Activated naive CD4-positive, alpha-beta T cell treated with anti-CD3 and anti-CD28 coated beads, Interleukin-2, amount 10 ng/mL, durations not matched to agents 7 days and 5 days (primary cell): ENCODE measurements around the gene FBLN7.
"Not testable (repeated sequence)": the region's sequence is repeated elsewhere in the genome, so short reads cannot be mapped to it uniquely, and the experiment has no call there.

Source experiments
- CTCF ChIA-PET: fragments of 350-600 bp; sonication (Branson Sonifier 250); formaldehyde crosslinking; loops from one replicate; lab custom pipeline; 2021; ENCODE audit warnings: antibody characterized with exemption; lab: Charles Lee
- DNase-seq: peaks from one replicate; pipeline ENCODE4 v3.0.0-alpha.2; 2020
- H3K27ac Mint-ChIP-seq: one replicate; pipeline ENCODE4 v1.8.0; 2021; ENCODE audit warnings: mild to moderate bottlenecking, moderate library complexity, mixed read lengths
- H3K27me3 Mint-ChIP-seq: one replicate; pipeline ENCODE4 v1.8.0; 2021; ENCODE audit warnings: mild to moderate bottlenecking, mixed read lengths
- H3K36me3 Mint-ChIP-seq: one replicate; pipeline ENCODE4 v1.8.0; 2021; ENCODE audit warnings: mixed read lengths
- H3K4me1 Mint-ChIP-seq: one replicate; pipeline ENCODE4 v1.8.0; 2021; ENCODE audit warnings: mixed read lengths
- H3K4me3 Mint-ChIP-seq: one replicate; pipeline ENCODE4 v1.8.0; 2021; ENCODE audit warnings: mild to moderate bottlenecking, moderate library complexity, mixed read lengths
- H3K9me3 Mint-ChIP-seq: one replicate; pipeline ENCODE4 v1.8.0; 2021; ENCODE audit warnings: mixed read lengths

Gene FBLN7

GRCh38 chr2:112133344-112133743 is 4.8 kb upstream of the FBLN7 start:
- DNase-seq = no peak
- H3K36me3 Mint-ChIP-seq = peaks cover 1% of the 10 kb centered on the region
- CTCF ChIA-PET = no interaction called here

GRCh38 chr2:112134120-112134519 is 4.1 kb upstream of the FBLN7 start:
- CTCF ChIA-PET = interaction anchor here (0.8 kb wide), 1 partner anchor 17 kb away, joined by 3 read pairs; no protein-coding TSS in a partner anchor
- H3K36me3 Mint-ChIP-seq = peaks cover 1% of the 10 kb centered on the region
- H3K27ac Mint-ChIP-seq = no peak overlapping the region
- peaks cover 33% of the 10 kb centered on the region for H3K27me3 Mint-ChIP-seq
- DNase-seq = no peak
- H3K4me1 Mint-ChIP-seq = peaks cover 17% of the 10 kb centered on the region
- H3K9me3 Mint-ChIP-seq = peaks cover 6% of the 10 kb centered on the region
- no peak overlapping the region for H3K4me3 Mint-ChIP-seq

More at GRCh38 chr2:112133344-112133743, 4.8 kb upstream of the FBLN7 start:
- Mint-ChIP-seq H3K27me3 (peaks cover 27% of the 10 kb centered on the region), H3K27ac (no peak overlapping the region), H3K4me3 (no peak overlapping the region), H3K9me3 (peaks cover 9% of the 10 kb centered on the region), H3K4me1 (peaks cover 15% of the 10 kb centered on the region)

- Mint-ChIP-seq H3K27ac (no peak overlapping the region), H3K4me3 (no peak overlapping the region), H3K36me3 (peaks cover 1% of the 10 kb centered on the region), H3K9me3 (peaks cover 6% of the 10 kb centered on the region), H3K27me3 (peaks cover 46% of the 10 kb centered on the region), H3K4me1 (peaks cover 20% of the 10 kb centered on the region)
- no peak for DNase-seq
- CTCF ChIA-PET = interaction anchor here (0.9 kb wide), 1 partner anchor 19 kb away, joined by 3 read pairs; no protein-coding TSS in a partner anchor
Measured at GRCh38 chr2:112136096-112136495, 2.1 kb upstream of the FBLN7 start.

GRCh38 chr2:112137516-112138158 is 548 bp upstream of the FBLN7 start:
- H3K9me3 Mint-ChIP-seq = peaks cover 4% of the 10 kb centered on the region
- peak overlapping the region; percentile 50 for H3K4me3 Mint-ChIP-seq
- peak; percentile 30 for DNase-seq
- H3K36me3 Mint-ChIP-seq = peaks cover 1% of the 10 kb centered on the region
- H3K27ac Mint-ChIP-seq = peak overlapping the region; percentile 38
- H3K27me3 Mint-ChIP-seq = peaks cover 56% of the 10 kb centered on the region
- CTCF ChIA-PET = no interaction called here
- peaks cover 15% of the 10 kb centered on the region for H3K4me1 Mint-ChIP-seq

GRCh38 chr2:112139033-112139614 is 939 bp downstream of the FBLN7 start:
- DNase-seq, H3K27ac Mint-ChIP-seq, H3K4me3 Mint-ChIP-seq, CTCF ChIA-PET, H3K36me3 Mint-ChIP-seq, H3K9me3 Mint-ChIP-seq: not testable (repeated sequence)
- H3K4me1 Mint-ChIP-seq = peaks cover 13% of the 10 kb centered on the region
- H3K27me3 Mint-ChIP-seq = peaks cover 62% of the 10 kb centered on the region

- H3K9me3 Mint-ChIP-seq, H3K36me3 Mint-ChIP-seq, DNase-seq, CTCF ChIA-PET, H3K4me3 Mint-ChIP-seq, H3K27ac Mint-ChIP-seq: not testable (repeated sequence)
- Mint-ChIP-seq H3K27me3 (peaks cover 62% of the 10 kb centered on the region), H3K4me1 (peaks cover 13% of the 10 kb centered on the region)
Measured at GRCh38 chr2:112139661-112140204, 1.5 kb downstream of the FBLN7 start.

GRCh38 chr2:112140205-112140802 is 2.1 kb downstream of the FBLN7 start:
- CTCF ChIA-PET = no interaction called here
- Mint-ChIP-seq H3K9me3 (no peaks in the 10 kb centered on the region), H3K27me3 (peaks cover 62% of the 10 kb centered on the region), H3K4me1 (peaks cover 13% of the 10 kb centered on the region), H3K27ac (no peak overlapping the region), H3K4me3 (no peak overlapping the region), H3K36me3 (no peaks in the 10 kb centered on the region)
- no peak for DNase-seq

GRCh38 chr2:112140899-112141625 is 2.9 kb downstream of the FBLN7 start:
- CTCF ChIA-PET = no interaction called here

GRCh38 chr2:112141626-112142007 is 3.4 kb downstream of the FBLN7 start:
- DNase-seq = no peak
- H3K4me3 Mint-ChIP-seq = no peak overlapping the region
- no peaks in the 10 kb centered on the region for H3K9me3 Mint-ChIP-seq
- no peak overlapping the region for H3K27ac Mint-ChIP-seq
- H3K4me1 Mint-ChIP-seq = peaks cover 13% of the 10 kb centered on the region
- H3K36me3 Mint-ChIP-seq = no peaks in the 10 kb centered on the region
- CTCF ChIA-PET = no interaction called here
- peaks cover 50% of the 10 kb centered on the region for H3K27me3 Mint-ChIP-seq

More at GRCh38 chr2:112140899-112141625, 2.9 kb downstream of the FBLN7 start:
- Mint-ChIP-seq H3K27ac (no peak overlapping the region), H3K36me3 (no peaks in the 10 kb centered on the region), H3K27me3 (peaks cover 56% of the 10 kb centered on the region), H3K4me1 (peaks cover 13% of the 10 kb centered on the region), H3K4me3 (no peak overlapping the region), H3K9me3 (no peaks in the 10 kb centered on the region)
- no peak for DNase-seq

- Mint-ChIP-seq H3K4me1 (peaks cover 10% of the 10 kb centered on the region), H3K36me3 (no peaks in the 10 kb centered on the region), H3K27me3 (peaks cover 49% of the 10 kb centered on the region), H3K27ac (no peak overlapping the region), H3K9me3 (no peaks in the 10 kb centered on the region), H3K4me3 (no peak overlapping the region)
- CTCF ChIA-PET = no interaction called here
- DNase-seq = no peak
Measured at GRCh38 chr2:112142525-112143078, 4.4 kb downstream of the FBLN7 start.

GRCh38 chr2:112143150-112143549 is 5.0 kb downstream of the FBLN7 start:
- no peaks in the 10 kb centered on the region for H3K9me3 Mint-ChIP-seq
- H3K4me1 Mint-ChIP-seq = peaks cover 5% of the 10 kb centered on the region
- peaks cover 49% of the 10 kb centered on the region for H3K27me3 Mint-ChIP-seq
- no peak for DNase-seq
- no peaks in the 10 kb centered on the region for H3K36me3 Mint-ChIP-seq
- H3K27ac Mint-ChIP-seq = no peak overlapping the region
- CTCF ChIA-PET = no interaction called here
- no peak overlapping the region for H3K4me3 Mint-ChIP-seq

GRCh38 chr2:112144966-112145365 is 6.8 kb downstream of the FBLN7 start:
- H3K36me3 Mint-ChIP-seq = no peaks in the 10 kb centered on the region
- no peak overlapping the region for H3K27ac Mint-ChIP-seq
- CTCF ChIA-PET = no interaction called here
- H3K4me1 Mint-ChIP-seq = peaks cover 3% of the 10 kb centered on the region
- H3K27me3 Mint-ChIP-seq = peaks cover 52% of the 10 kb centered on the region
- no peak for DNase-seq
- no peaks in the 10 kb centered on the region for H3K9me3 Mint-ChIP-seq
- H3K4me3 Mint-ChIP-seq = no peak overlapping the region

- Mint-ChIP-seq H3K9me3 (no peaks in the 10 kb centered on the region), H3K27ac (no peak overlapping the region), H3K27me3 (peaks cover 30% of the 10 kb centered on the region), H3K4me1 (no peaks in the 10 kb centered on the region), H3K36me3 (no peaks in the 10 kb centered on the region), H3K4me3 (no peak overlapping the region)
- DNase-seq = no peak
- CTCF ChIA-PET = interaction anchor here (0.6 kb wide), 1 partner anchor 143 kb away, joined by 3 read pairs; no protein-coding TSS in a partner anchor
Measured at GRCh38 chr2:112147382-112148168, 9.4 kb downstream of the FBLN7 start.
